OCI-LY7 (cell line): ENCODE measurements around the gene MED8. TPM values are rescaled to one million over a fixed set of nuclear protein-coding genes. Genes with fewer than 3 reads are reported as not detected.

Experiments used
- BruUV-seq: library from RNA; stranded (reverse); fragments of 400-500 nt; replicated peaks from 2 replicates; lab custom pipeline; 2021; lab: Mats Ljungman, UMichigan
- CTCF ChIA-PET: fragments of 300-600 bp; sonication (Branson Sonifier 250); formaldehyde crosslinking; loops from one replicate; lab custom pipeline; 2022; ENCODE audit warnings: antibody characterized with exemption; ENCODE audit not compliant: unreplicated experiment; lab: Charles Lee
- POLR2A ChIA-PET: fragments of 300-600 bp; sonication (Branson Sonifier 250); formaldehyde crosslinking; loops from one replicate; lab custom pipeline; 2022; ENCODE audit warnings: antibody characterized with exemption; lab: Charles Lee
- DNase-seq: peaks from one replicate; pipeline ENCODE4 v3.0.0-alpha.2; 2015; ENCODE audit warnings: low spot score
- H2AFZ ChIP-seq: fragments of 200-600 bp; sonication (generic), shearing (Covaris generic); 2 replicates; pipeline ENCODE4 v1.6.1; 2014; ENCODE audit warnings: mild to moderate bottlenecking, antibody characterized with exemption, low read length, moderate library complexity
- H3K27ac ChIP-seq: fragments of 200-600 bp; sonication (generic); 2 replicates; pipeline ENCODE4 v1.5.1; 2014; ENCODE audit warnings: mixed run types, low read depth, mild to moderate bottlenecking, moderate library complexity, low read length, inconsistent platforms; ENCODE audit not compliant: poor library complexity, severe bottlenecking
- H3K36me3 ChIP-seq: fragments of 200-600 bp; sonication (generic); 2 replicates; pipeline ENCODE4 v1.6.1; 2014; ENCODE audit warnings: mild to moderate bottlenecking, antibody characterized with exemption, low read length, moderate library complexity, mixed read lengths; ENCODE audit not compliant: insufficient read depth
- H3K4me1 ChIP-seq: fragments of 200-600 bp; sonication (generic); 2 replicates; pipeline ENCODE4 v1.5.1; 2014; ENCODE audit warnings: mild to moderate bottlenecking, low read length; ENCODE audit not compliant: insufficient read depth, poor library complexity, severe bottlenecking
- H3K4me2 ChIP-seq: fragments of 200-600 bp; sonication (generic); 2 replicates; pipeline ENCODE4 v1.6.1; 2014; ENCODE audit warnings: mild to moderate bottlenecking, low read length
- H3K4me3 ChIP-seq: fragments of 200-600 bp; sonication (generic); 2 replicates; pipeline ENCODE4 v1.5.1; 2014; ENCODE audit warnings: mild to moderate bottlenecking, low read depth, low read length; ENCODE audit not compliant: poor library complexity, severe bottlenecking
- H3K79me2 ChIP-seq: fragments of 200-600 bp; sonication (generic); 2 replicates; pipeline ENCODE4 v1.6.1; 2016; ENCODE audit warnings: low read depth, mild to moderate bottlenecking, low read length, moderate library complexity, mixed read lengths; ENCODE audit not compliant: insufficient read depth
- H3K9me2 ChIP-seq: fragments of 200-600 bp; sonication (generic); 2 replicates; pipeline ENCODE4 v1.6.1; 2016; ENCODE audit warnings: mild to moderate bottlenecking, low read length, mixed read lengths; ENCODE audit not compliant: insufficient read depth
- H3K9me3 ChIP-seq: fragments of 200-600 bp; sonication (generic); 2 replicates; pipeline ENCODE4 v1.6.1; 2014; ENCODE audit warnings: mild to moderate bottlenecking, mixed run types, low read length, mixed read lengths
- H4K20me1 ChIP-seq: fragments of 200-600 bp; sonication (generic); 2 replicates; pipeline ENCODE4 v1.6.1; 2014; ENCODE audit warnings: mild to moderate bottlenecking, antibody characterized with exemption, low read length, moderate library complexity, mixed read lengths; ENCODE audit not compliant: insufficient read depth
- EZH2phosphoT487 ChIP-seq: fragments of 200-600 bp; sonication (generic); IDR thresholded peaks from 2 replicates; pipeline ENCODE4 v1.6.1; 2018; ENCODE audit warnings: low read depth, borderline replicate concordance, mild to moderate bottlenecking, mixed run types, antibody characterized with exemption, low read length, moderate library complexity, mixed read lengths
- intact Hi-C: fragments of 100-400 bp; cut with micrococcal nuclease; formaldehyde crosslinking; loops from one replicate; pipeline ENCODE4 v1.10.0; 2022; ENCODE audit not compliant: unreplicated experiment
- total RNA-seq, 2 experiments: library from RNA; depleted of rRNA in 1 of 2; stranded (reverse); fragments of >200 nt in 1 of 2; shearing (Covaris generic) in 1 of 2; gene quantifications; 2 replicates each; pipeline ENCODE4 v1.2.3, GENCODE V29; 2014 to 2022
- TF ChIP-seq, protein P1 (sequence below): fragments of 200-600 bp; sonication (generic); conservative IDR thresholded peaks from 2 replicates; pipeline ENCODE4 v1.5.1; 2014; ENCODE audit warnings: mild to moderate bottlenecking, antibody characterized with exemption, low read length, moderate library complexity, mixed read lengths

The MED8 gene
- total RNA-seq, 2 experiments from 2014 or later, result 37.6 to 37.8 TPM

DNA sequence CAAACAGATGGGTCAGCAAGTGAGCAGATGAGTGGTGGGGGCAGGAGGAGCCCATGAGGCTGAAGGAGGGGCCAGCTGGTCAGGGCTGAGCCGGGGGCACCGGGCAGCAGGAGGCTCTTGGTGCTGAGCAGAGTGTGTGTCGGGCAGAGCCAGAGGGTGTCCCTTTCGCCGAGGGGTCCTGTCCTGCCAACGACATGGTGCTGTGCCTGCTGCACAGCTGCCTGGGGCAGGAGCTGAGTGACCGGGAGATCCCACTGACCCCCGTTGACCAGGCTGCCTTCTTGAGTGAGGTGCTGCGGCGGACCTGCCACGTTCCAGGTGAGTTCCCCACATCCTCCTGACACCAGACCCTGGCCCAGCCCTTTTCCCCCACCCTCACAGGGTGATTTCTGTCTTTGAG, 36.6 kb upstream of the MED8 start:
- Histone ChIP-seq H4K20me1 (no peaks in the 10 kb centered on the region), H3K79me2 (no peaks in the 10 kb centered on the region), H3K4me1 (no peaks in the 10 kb centered on the region), H3K9me3 (no peaks in the 10 kb centered on the region), H3K36me3 (peaks cover 80% of the 10 kb centered on the region), H2AFZ (no peak overlapping the region), H3K9me2 (no peaks in the 10 kb centered on the region), H3K4me3 (no peak overlapping the region), H3K27ac (no peak overlapping the region), H3K4me2 (no peak overlapping the region)
- ChIA-PET POLR2A (no interaction called here), CTCF (no interaction called here)
- TF ChIP-seq, protein P1, sequence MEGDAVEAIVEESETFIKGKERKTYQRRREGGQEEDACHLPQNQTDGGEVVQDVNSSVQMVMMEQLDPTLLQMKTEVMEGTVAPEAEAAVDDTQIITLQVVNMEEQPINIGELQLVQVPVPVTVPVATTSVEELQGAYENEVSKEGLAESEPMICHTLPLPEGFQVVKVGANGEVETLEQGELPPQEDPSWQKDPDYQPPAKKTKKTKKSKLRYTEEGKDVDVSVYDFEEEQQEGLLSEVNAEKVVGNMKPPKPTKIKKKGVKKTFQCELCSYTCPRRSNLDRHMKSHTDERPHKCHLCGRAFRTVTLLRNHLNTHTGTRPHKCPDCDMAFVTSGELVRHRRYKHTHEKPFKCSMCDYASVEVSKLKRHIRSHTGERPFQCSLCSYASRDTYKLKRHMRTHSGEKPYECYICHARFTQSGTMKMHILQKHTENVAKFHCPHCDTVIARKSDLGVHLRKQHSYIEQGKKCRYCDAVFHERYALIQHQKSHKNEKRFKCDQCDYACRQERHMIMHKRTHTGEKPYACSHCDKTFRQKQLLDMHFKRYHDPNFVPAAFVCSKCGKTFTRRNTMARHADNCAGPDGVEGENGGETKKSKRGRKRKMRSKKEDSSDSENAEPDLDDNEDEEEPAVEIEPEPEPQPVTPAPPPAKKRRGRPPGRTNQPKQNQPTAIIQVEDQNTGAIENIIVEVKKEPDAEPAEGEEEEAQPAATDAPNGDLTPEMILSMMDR, result no peak
- TF ChIP-seq EZH2phosphoT487, result no peak
- DNase-seq, result no peak
- BruUV-seq, result no TSS peak
- intact Hi-C loops, result no loop called here

GRCh38 chr1:43425045-43425444, 35.4 kb upstream of the MED8 start:
- no TSS peak for BruUV-seq
- H3K36me3 ChIP-seq, result peaks cover 80% of the 10 kb centered on the region
- H3K9me2 ChIP-seq, result no peaks in the 10 kb centered on the region
- no peak overlapping the region for H3K4me2 ChIP-seq
- no peak for TF ChIP-seq EZH2phosphoT487
- H3K4me1 ChIP-seq, result no peaks in the 10 kb centered on the region
- no peak for DNase-seq
- no peak overlapping the region for H2AFZ ChIP-seq
- no peaks in the 10 kb centered on the region for H3K9me3 ChIP-seq
- H4K20me1 ChIP-seq, result no peaks in the 10 kb centered on the region
- no peak overlapping the region for H3K27ac ChIP-seq
- POLR2A ChIA-PET, result no interaction called here
- no peaks in the 10 kb centered on the region for H3K79me2 ChIP-seq
- CTCF ChIA-PET, result no interaction called here
- H3K4me3 ChIP-seq, result no peak overlapping the region
- intact Hi-C loops, result no loop called here

DNA sequence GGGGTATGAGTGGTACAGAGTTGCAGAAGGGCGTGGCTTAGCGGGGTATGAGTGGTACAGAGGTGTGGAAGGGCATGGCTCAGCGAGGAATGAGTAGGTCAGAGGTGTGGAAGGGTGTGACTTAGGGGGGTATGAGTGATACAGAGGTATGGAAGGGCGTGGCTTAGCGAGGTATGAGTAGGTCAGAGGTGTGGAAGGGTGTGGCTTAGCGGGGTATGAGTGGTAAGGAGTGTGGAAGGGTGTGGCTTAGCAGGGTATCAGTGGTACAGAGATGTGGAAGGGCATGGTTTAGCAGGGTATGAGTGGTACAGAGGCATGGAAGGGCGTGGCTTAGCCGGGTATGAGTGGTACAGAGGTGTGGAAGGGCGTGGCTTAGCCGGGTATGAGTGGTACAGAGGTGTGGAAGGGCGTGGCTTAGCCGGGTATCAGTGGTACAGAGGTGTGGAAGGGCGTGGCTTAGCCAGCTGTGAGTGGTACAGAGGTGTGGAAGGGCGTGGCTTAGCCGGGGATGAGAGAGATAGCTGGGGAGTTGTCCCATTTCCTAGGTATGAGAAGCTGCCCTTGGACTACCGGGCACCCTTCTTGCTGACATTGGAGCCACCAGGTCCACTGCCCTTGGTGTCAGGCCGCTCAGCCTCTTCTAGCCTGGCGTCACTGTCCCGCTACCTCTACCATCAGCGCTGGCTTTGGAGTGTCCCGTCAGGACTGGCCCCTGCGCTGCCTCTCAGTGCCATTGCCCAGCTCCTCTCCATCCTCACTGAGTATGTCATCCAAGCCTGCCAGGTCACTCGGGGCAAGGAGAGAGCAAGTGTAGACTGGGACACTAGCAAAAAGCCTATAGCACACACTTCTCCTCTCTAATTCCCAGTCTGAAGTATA, 34.3 kb upstream of the MED8 start:
- intact Hi-C loops, result no loop called here
- ChIA-PET POLR2A (no interaction called here), CTCF (no interaction called here)
- Histone ChIP-seq H3K27ac (no peak overlapping the region), H3K4me1 (no peaks in the 10 kb centered on the region), H3K79me2 (no peaks in the 10 kb centered on the region), H3K9me2 (no peaks in the 10 kb centered on the region), H3K4me3 (no peak overlapping the region), H3K4me2 (no peak overlapping the region), H3K9me3 (no peaks in the 10 kb centered on the region), H3K36me3 (peaks cover 78% of the 10 kb centered on the region), H4K20me1 (no peaks in the 10 kb centered on the region), H2AFZ (no peak overlapping the region)
- BruUV-seq, result no TSS peak
- TF ChIP-seq, protein P1, result no peak
- no peak for TF ChIP-seq EZH2phosphoT487
- DNase-seq, result no peak
